Fibroblast of villous mesenchyme (primary cell): ENCODE results near the gene FN3K. TPM values are rescaled to one million over a fixed set of nuclear protein-coding genes. Genes with fewer than 3 reads are reported as not detected.

Experiments
- DNase-seq: peaks from one replicate; pipeline ENCODE4 v3.0.0-alpha.2; 2010; ENCODE audit warnings: low read depth
- H3K4me3 ChIP-seq: 2 replicates; pipeline ENCODE4 v1.5.1; 2011; ENCODE audit warnings: low read depth, mild to moderate bottlenecking, low read length
- CTCF ChIP-seq: IDR thresholded peaks from 2 replicates; pipeline ENCODE4 v1.5.1; 2012; ENCODE audit warnings: low read depth, mild to moderate bottlenecking, low read length; ENCODE audit not compliant: insufficient read depth
- total RNA-seq: library from RNA; depleted of rRNA; stranded (reverse); fragments of >200 nt; gene quantifications from 2 replicates; pipeline ENCODE4 v1.2.3, GENCODE V29; 2012

FN3K gene
- total RNA-seq, 1 donor: 2.2 TPM

GRCh38 chr17:82751571-82752370, 16.4 kb downstream of the FN3K start, which contains the start of gene TBCD:
TSS of gene TBCD (plus strand) at chr17:82752065. CDS start at chr17:82752194, 129 bp downstream.
- H3K4me3 ChIP-seq: peak within 1 kb of the TSS; percentile 78
- peak; percentile 93 for DNase-seq
- no peak for TF ChIP-seq CTCF

GRCh38 chr17:82752371-82753200, 17.2 kb downstream of the FN3K start:
- H3K4me3 ChIP-seq: peak overlapping the region; percentile 78
- DNase-seq: peak; percentile 43
- no peak for TF ChIP-seq CTCF

DNA sequence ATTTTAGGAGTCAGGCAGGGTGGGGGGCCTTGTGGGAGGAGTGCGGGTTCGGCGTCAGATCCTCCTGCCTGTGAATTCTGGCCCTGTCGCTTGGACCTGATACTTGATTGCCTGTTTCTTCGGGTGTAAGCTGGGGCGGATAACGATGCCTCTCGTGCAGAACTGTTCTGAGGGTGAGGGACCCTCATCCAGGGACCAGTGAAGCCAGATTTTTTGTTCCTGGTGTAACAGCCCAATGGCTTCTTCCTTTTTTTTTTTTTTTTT, 17.7 kb downstream of the FN3K start:
- no peak for DNase-seq
- TF ChIP-seq CTCF: no peak
- H3K4me3 ChIP-seq: peak overlapping the region; percentile 78

- no peak for TF ChIP-seq CTCF
- peak; percentile 47 for DNase-seq
- H3K4me3 ChIP-seq: peak overlapping the region; percentile 30
Observed at GRCh38 chr17:82754297-82755208, 19.1 kb downstream of the FN3K start.

GRCh38 chr17:82756166-82756565, 20.8 kb downstream of the FN3K start:
- no peak overlapping the region for H3K4me3 ChIP-seq
- no peak for TF ChIP-seq CTCF
- DNase-seq: no peak

DNA sequence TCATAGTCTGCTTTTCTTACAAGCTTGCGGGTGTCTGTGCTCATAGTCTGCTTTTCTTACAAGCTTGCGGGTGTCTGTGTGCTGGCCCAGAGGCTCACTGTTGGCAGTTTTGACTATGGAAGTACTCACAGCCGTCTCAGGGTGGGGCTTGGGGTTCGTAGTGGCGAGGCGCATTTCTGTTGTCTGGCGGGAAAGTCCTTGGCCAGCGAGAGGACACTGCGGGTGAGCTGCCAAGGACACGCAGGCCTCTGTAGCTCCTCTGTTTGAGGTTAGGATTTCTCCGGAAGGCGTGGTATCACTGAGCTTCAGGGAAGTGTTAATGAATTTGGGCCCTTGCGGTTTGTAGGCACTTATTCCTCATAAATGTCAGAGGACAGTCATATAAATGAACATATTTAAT, 30.0 kb downstream of the FN3K start:
- no peak overlapping the region for H3K4me3 ChIP-seq
- no peak for TF ChIP-seq CTCF
- DNase-seq: no peak
